RWPE1 (cell line): ENCODE measurements around the gene ZNF354B.
"Not testable (repeated sequence)": the region's sequence is repeated elsewhere in the genome, so short reads cannot be mapped to it uniquely, and the experiment has no call there.

Experiments
- CTCF ChIA-PET: fragments of 350-600 bp; sonication (Branson Sonifier 250); formaldehyde crosslinking; extraction: SDS; loops from one replicate; lab custom pipeline; 2021; lab: Yijun Ruan, JAX
- POLR2A ChIA-PET: fragments of 400-600 bp; formaldehyde crosslinking; extraction: SDS; loops from one replicate; lab custom pipeline; 2020; ENCODE audit warnings: antibody characterized with exemption; ENCODE audit not compliant: low non-redundant PET; lab: Yijun Ruan, JAX
- DNase-seq: peaks from one replicate; pipeline ENCODE4 v3.0.0; 2012; ENCODE audit warnings: low spot score
- H3K27ac ChIP-seq: fragments of 450-650 bp; 2 replicates; pipeline ENCODE4 v1.5.1; 2017
- CTCF ChIP-seq: fragments of 450-650 bp; conservative IDR thresholded peaks from 2 replicates; pipeline ENCODE4 v1.5.1; 2017; ENCODE audit warnings: low read depth, mild to moderate bottlenecking

ZNF354B gene

GRCh38 chr5:178870411-178870810 lies 10.7 kb downstream of the ZNF354B start:
- ChIA-PET CTCF (no interaction called here), POLR2A (no interaction called here)
- TF ChIP-seq CTCF, result no peak

GRCh38 chr5:178872302-178872701 lies 12.5 kb downstream of the ZNF354B start:
- DNase-seq, result no peak
- no peak for TF ChIP-seq CTCF
- ChIA-PET POLR2A (no interaction called here), CTCF (interaction anchor here (0.7 kb wide), 1 partner anchor 269 kb away, joined by 3 read pairs; no protein-coding TSS in a partner anchor)
- H3K27ac ChIP-seq, result no peak overlapping the region

More at GRCh38 chr5:178870411-178870810, 10.7 kb downstream of the ZNF354B start:
- no peak for DNase-seq
- H3K27ac ChIP-seq, result no peak overlapping the region

GRCh38 chr5:178883115-178883694 lies 23.5 kb downstream of the ZNF354B start:
- DNase-seq, POLR2A ChIA-PET, H3K27ac ChIP-seq: not testable (repeated sequence)
- CTCF ChIA-PET, result interaction anchor here (0.6 kb wide), 1 partner anchor 205 kb away, joined by 3 read pairs; no protein-coding TSS in a partner anchor

GRCh38 chr5:178883815-178884430 lies 24.2 kb downstream of the ZNF354B start:
- no peak for DNase-seq
- no peak for TF ChIP-seq CTCF
- CTCF ChIA-PET, result interaction anchor here (0.6 kb wide), 1 partner anchor 25 kb away, joined by 7 read pairs; no protein-coding TSS in a partner anchor
- no peak overlapping the region for H3K27ac ChIP-seq
- POLR2A ChIA-PET, result no interaction called here

GRCh38 chr5:178895615-178896571 lies 36.1 kb downstream of the ZNF354B start, which contains the start of gene ZFP2:
Gene ZFP2 (plus strand): TSS chr5:178895913. CDS start chr5:178931314, 35,401 bp downstream.
- peak within 1 kb of the TSS; percentile 61 for H3K27ac ChIP-seq
- POLR2A ChIA-PET, result interaction anchor here (0.7 kb wide), 1 partner anchor 308 kb away, joined by 3 read pairs; no protein-coding TSS in a partner anchor
- TF ChIP-seq CTCF, result no peak
- peak; percentile 62 for DNase-seq
- CTCF ChIA-PET, result interaction anchor here (0.6 to 0.8 kb wide), 3 partner anchors 8 to 165 kb away, joined by 3 to 5 read pairs (median 4); no protein-coding TSS in a partner anchor

- POLR2A ChIA-PET, result no interaction called here
- H3K27ac ChIP-seq, result no peak overlapping the region
- TF ChIP-seq CTCF, result no peak
- CTCF ChIA-PET, result interaction anchor here (0.6 kb wide), 2 partner anchors 8 to 157 kb away, joined by 3 read pairs; no protein-coding TSS in a partner anchor
- no peak for DNase-seq
Observed at GRCh38 chr5:178899289-178899688, 39.5 kb downstream of the ZNF354B start.
